ENCODE measurements around the gene RFC1. TPM values are rescaled to one million over a fixed set of nuclear protein-coding genes. Genes with fewer than 3 reads are reported as not detected.

RFC1 gene
- total and polyA plus RNA-seq, 9 donors = 27.4 to 54.1 (median 42.2) TPM

- TF ChIP-seq POLR2A (IDR thresholded peaks at IDR 0.05) = no peak
- H3K27me3 ChIP-seq = no peaks in the 10 kb centered on the region
- no peaks in the 10 kb centered on the region for H3K4me1 ChIP-seq (ENCODE audit: insufficient read depth)
- DNase-seq = no peak
- no peaks in the 10 kb centered on the region for H3K9me3 ChIP-seq
- H3K27ac ChIP-seq = no peak overlapping the region
- no peak overlapping the region for H3K4me3 ChIP-seq
- H3K36me3 ChIP-seq = no peaks in the 10 kb centered on the region
- intact Hi-C loops (cut with DNase I) = no loop called here
Measured at GRCh38 chr4:39320381-39321115, 45.6 kb downstream of the RFC1 start.

DNA sequence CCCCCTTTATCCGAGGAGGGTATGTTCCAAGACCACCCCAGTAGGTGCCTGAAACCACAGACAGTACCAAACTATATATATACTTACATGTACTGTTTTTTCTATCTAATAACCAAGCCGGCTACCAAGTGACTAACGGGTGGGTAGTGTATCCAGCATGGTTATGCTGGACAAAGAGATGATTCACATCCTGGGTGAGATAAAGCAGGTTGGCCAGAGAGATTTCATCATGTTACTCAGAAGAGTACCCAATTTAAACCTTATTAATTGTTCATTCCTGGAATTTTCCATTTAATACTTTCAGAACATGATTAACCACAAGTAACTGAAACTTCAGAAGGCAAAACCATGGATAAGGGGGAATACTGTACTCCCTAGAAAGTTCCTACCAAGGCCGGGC lies 46.5 kb downstream of the RFC1 start:
- 69 to 85% (median 83%) methylated on average over 4 of the region's 4 CpGs for WGBS, 3 donors

GRCh38 chr4:39312816-39313215 lies 53.3 kb downstream of the RFC1 start:
- Histone ChIP-seq H3K9me3 (no peaks in the 10 kb centered on the region), H3K4me3 (no peak overlapping the region), H3K27me3 (no peaks in the 10 kb centered on the region), H3K27ac (no peak overlapping the region), H3K36me3 (no peaks in the 10 kb centered on the region), H3K4me1 (ENCODE audit: insufficient read depth) (peaks cover 4% of the 10 kb centered on the region)
- WGBS, 3 donors = 23 to 33% (median 28%) methylated on average over 4 of the region's 4 CpGs
- no peak for DNase-seq
- TF ChIP-seq POLR2A (IDR thresholded peaks at IDR 0.05) (no peak), EP300 (IDR thresholded peaks at IDR 0.05) (no peak), CTCF (IDR thresholded peaks at IDR 0.05) (no peak)
- intact Hi-C loops (cut with DNase I) = no loop called here

More for the DNA sequence above, 46.5 kb downstream of the RFC1 start:
- Histone ChIP-seq H3K27ac (no peak overlapping the region), H3K9me3 (no peaks in the 10 kb centered on the region), H3K36me3 (no peaks in the 10 kb centered on the region), H3K4me1 (ENCODE audit: insufficient read depth) (no peaks in the 10 kb centered on the region), H3K4me3 (no peak overlapping the region), H3K27me3 (no peaks in the 10 kb centered on the region)
- intact Hi-C loops (cut with DNase I) = no loop called here
- no peak for TF ChIP-seq CTCF (IDR thresholded peaks at IDR 0.05)
- no peak for TF ChIP-seq POLR2A (IDR thresholded peaks at IDR 0.05)
- no peak for TF ChIP-seq EP300 (IDR thresholded peaks at IDR 0.05)
- DNase-seq = no peak

GRCh38 chr4:39308611-39309010 lies 57.6 kb downstream of the RFC1 start:
- 82 to 87% (median 85%) methylated on average over 6 of the region's 6 CpGs for WGBS, 3 donors
- Histone ChIP-seq H3K27me3 (no peaks in the 10 kb centered on the region), H3K9me3 (no peaks in the 10 kb centered on the region), H3K4me1 (ENCODE audit: insufficient read depth) (peaks cover 4% of the 10 kb centered on the region), H3K27ac (no peak overlapping the region), H3K36me3 (no peaks in the 10 kb centered on the region), H3K4me3 (no peak overlapping the region)
- TF ChIP-seq CTCF (IDR thresholded peaks at IDR 0.05) (no peak), POLR2A (IDR thresholded peaks at IDR 0.05) (no peak), EP300 (IDR thresholded peaks at IDR 0.05) (no peak)
- intact Hi-C loops (cut with DNase I) = no loop called here
- DNase-seq = no peak

- no peak overlapping the region for H3K4me3 ChIP-seq
- WGBS, 3 donors = 40 to 63% (median 47%) methylated on average over 14 of the region's 14 CpGs
Measured at GRCh38 chr4:39305912-39306677, 60.1 kb downstream of the RFC1 start.

More at GRCh38 chr4:39305912-39306677, 60.1 kb downstream of the RFC1 start:
- DNase-seq = no peak
- TF ChIP-seq EP300 (IDR thresholded peaks at IDR 0.05) (no peak), CTCF (IDR thresholded peaks at IDR 0.05) (no peak), POLR2A (IDR thresholded peaks at IDR 0.05) (no peak)
- H3K36me3 ChIP-seq = no peaks in the 10 kb centered on the region
- H3K27me3 ChIP-seq = no peaks in the 10 kb centered on the region
- H3K9me3 ChIP-seq = no peaks in the 10 kb centered on the region
- H3K4me1 ChIP-seq (ENCODE audit: insufficient read depth) = no peaks in the 10 kb centered on the region
- no peak overlapping the region for H3K27ac ChIP-seq
- intact Hi-C loops (cut with DNase I) = no loop called here

Measured in ovary (tissue), 9 donors.